DND-41 (cell line): ENCODE data around the gene MSMP.

Experiments used
- ATAC-seq: fragments of 200-7000 bp; cut with Tn5 transposase; 3 replicates; pipeline ENCODE4 v1.9.1; 2021; ENCODE audit warnings: low read depth; ENCODE audit not compliant: insufficient read depth
- DNase-seq: peaks from one replicate; pipeline ENCODE4 v3.0.0-alpha.2; 2020
- H2AFZ ChIP-seq: 2 replicates; pipeline ENCODE4 v1.6.0; 2012; ENCODE audit warnings: low read depth, low read length
- H3K27ac ChIP-seq: 2 replicates; pipeline ENCODE4 v1.5.1; 2012; ENCODE audit warnings: low read length, inconsistent platforms
- H3K27me3 ChIP-seq: fragments of 200-600 bp; sonication (generic); 2 replicates; pipeline ENCODE4 v1.6.0; 2012; ENCODE audit warnings: low read length, mild to moderate bottlenecking, inconsistent platforms; ENCODE audit not compliant: insufficient read depth, poor library complexity
- H3K36me3 ChIP-seq: 2 replicates; pipeline ENCODE4 v1.5.1; 2012; ENCODE audit warnings: low read length, inconsistent platforms; ENCODE audit not compliant: insufficient read depth
- H3K4me1 ChIP-seq: 2 replicates; pipeline ENCODE4 v1.5.1; 2012; ENCODE audit warnings: mild to moderate bottlenecking, low read length; ENCODE audit not compliant: insufficient read depth
- H3K4me2 ChIP-seq: 2 replicates; pipeline ENCODE4 v1.6.0; 2012; ENCODE audit warnings: mild to moderate bottlenecking, moderate library complexity, low read length, inconsistent platforms; ENCODE audit not compliant: insufficient read depth
- H3K4me3 ChIP-seq, 2 experiments: fragments of 200-600 bp in 1 of 2; shearing (Covaris generic) in 1 of 2; 2 replicates each; pipeline ENCODE4 v1.5.1; 2012 to 2016; ENCODE audit warnings: inconsistent platforms in 2 of 2, low read length in 2 of 2, mild to moderate bottlenecking in 2 of 2, low read depth in 1 of 2, moderate library complexity in 1 of 2
- H3K79me2 ChIP-seq: 2 replicates; pipeline ENCODE4 v1.6.0; 2012; ENCODE audit warnings: low read length, inconsistent platforms; ENCODE audit not compliant: insufficient read depth
- H3K9ac ChIP-seq: 2 replicates; pipeline ENCODE4 v1.6.0; 2012; ENCODE audit warnings: low read depth, mild to moderate bottlenecking, inconsistent platforms, low read length, moderate library complexity
- H3K9me3 ChIP-seq: 2 replicates; pipeline ENCODE4 v1.5.1; 2012; ENCODE audit warnings: low read length, moderate library complexity, mild to moderate bottlenecking, inconsistent platforms; ENCODE audit not compliant: insufficient read depth, severe bottlenecking
- H4K20me1 ChIP-seq: 2 replicates; pipeline ENCODE4 v1.6.0; 2012; ENCODE audit warnings: low read length; ENCODE audit not compliant: insufficient read depth
- EZH2 ChIP-seq: IDR thresholded peaks from 3 replicates; pipeline ENCODE4 v1.6.1; 2012; ENCODE audit warnings: borderline replicate concordance, low read depth, mild to moderate bottlenecking, moderate library complexity, low read length, inconsistent platforms; ENCODE audit not compliant: severe bottlenecking
- TF ChIP-seq, protein P1 (sequence below): IDR thresholded peaks from 2 replicates; pipeline ENCODE4 v1.5.1; 2012; ENCODE audit warnings: borderline replicate concordance, low read length, moderate library complexity, mild to moderate bottlenecking; ENCODE audit not compliant: poor library complexity, severe bottlenecking; ENCODE audit errors: extremely low read depth

MSMP gene

DNA sequence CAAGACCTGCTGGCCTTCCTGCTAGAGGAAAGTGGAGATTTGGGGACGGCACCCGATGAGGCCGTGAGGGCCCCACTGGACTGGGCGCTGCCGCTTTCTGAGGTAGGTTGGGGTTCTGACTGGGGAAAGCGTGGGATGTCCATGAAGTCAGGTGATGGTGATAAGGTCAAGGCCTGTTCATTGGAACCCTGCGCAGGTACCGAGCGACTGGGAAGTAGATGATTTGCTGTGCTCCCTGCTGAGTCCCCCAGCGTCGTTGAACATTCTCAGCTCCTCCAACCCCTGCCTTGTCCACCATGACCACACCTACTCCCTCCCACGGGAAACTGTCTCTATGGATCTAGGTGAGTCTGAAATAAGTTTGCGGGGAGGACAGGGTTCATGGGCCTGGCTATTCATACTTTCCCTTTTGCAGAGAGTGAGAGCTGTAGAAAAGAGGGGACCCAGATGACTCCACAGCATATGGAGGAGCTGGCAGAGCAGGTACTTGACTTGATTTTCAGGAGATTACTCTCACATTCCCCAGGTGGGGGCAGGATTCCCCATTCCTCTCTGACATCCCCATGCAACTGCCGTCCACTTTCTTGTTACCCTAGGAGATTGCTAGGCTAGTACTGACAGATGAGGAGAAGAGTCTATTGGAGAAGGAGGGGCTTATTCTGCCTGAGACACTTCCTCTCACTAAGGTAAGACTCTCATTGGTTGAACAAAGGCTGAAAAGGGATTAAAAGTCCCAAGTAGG lies 21.1 kb downstream of the MSMP start:
- Histone ChIP-seq H3K27me3 (no peaks in the 10 kb centered on the region), H2AFZ (peak overlapping the region; percentile 71), H3K9me3 (no peaks in the 10 kb centered on the region), H3K27ac (peak overlapping the region; percentile 76), H3K4me1 (peaks cover 50% of the 10 kb centered on the region), H3K36me3 (peaks cover 47% of the 10 kb centered on the region), H4K20me1 (peaks cover 27% of the 10 kb centered on the region), H3K9ac (peak overlapping the region; percentile 74), H3K4me3 (peak overlapping the region; percentile 94 to 95), H3K4me2 (peak overlapping the region; percentile 93), H3K79me2 (peaks cover 54% of the 10 kb centered on the region)
- no peak for TF ChIP-seq EZH2
- TF ChIP-seq, protein P1, sequence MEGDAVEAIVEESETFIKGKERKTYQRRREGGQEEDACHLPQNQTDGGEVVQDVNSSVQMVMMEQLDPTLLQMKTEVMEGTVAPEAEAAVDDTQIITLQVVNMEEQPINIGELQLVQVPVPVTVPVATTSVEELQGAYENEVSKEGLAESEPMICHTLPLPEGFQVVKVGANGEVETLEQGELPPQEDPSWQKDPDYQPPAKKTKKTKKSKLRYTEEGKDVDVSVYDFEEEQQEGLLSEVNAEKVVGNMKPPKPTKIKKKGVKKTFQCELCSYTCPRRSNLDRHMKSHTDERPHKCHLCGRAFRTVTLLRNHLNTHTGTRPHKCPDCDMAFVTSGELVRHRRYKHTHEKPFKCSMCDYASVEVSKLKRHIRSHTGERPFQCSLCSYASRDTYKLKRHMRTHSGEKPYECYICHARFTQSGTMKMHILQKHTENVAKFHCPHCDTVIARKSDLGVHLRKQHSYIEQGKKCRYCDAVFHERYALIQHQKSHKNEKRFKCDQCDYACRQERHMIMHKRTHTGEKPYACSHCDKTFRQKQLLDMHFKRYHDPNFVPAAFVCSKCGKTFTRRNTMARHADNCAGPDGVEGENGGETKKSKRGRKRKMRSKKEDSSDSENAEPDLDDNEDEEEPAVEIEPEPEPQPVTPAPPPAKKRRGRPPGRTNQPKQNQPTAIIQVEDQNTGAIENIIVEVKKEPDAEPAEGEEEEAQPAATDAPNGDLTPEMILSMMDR: peak; percentile 19
- no peak for DNase-seq
- ATAC-seq: no peak

DNA sequence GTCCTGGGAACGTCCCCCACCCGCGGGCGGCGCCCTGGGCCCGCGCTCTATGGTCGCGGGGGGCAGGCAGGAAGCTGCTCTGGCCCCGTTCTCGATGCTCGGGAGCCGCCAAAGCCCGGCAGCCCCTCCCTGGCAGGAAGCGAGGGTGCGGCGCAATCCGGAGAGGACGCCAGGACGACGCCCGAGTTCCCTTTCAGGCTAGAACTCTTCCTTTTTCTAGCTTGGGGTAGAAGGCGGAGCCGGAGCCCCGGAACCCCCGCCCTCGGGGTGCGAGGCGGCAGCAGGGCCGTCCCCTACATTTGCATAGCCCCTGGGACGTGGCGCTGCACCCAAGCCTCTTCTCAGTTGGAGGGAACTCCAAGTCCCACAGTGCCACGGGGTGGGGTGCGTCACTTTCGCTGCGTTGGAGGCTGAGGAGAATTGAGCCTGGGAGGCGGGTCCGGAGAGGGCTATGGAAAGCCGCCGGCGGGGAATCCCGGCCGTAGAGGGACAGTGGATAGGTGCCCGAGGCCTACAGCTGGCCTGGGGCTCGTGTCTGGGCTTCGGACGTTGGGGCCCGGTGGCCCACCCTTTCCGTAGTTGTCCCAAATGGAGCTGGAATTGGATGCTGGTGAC lies 21.8 kb downstream of the MSMP start, which contains the start of the genes CREB3 and TLN1:
Gene CREB3, plus strand, starts transcription at position 482 of the 615 bp plus-strand sequence. Its CDS starts 107 bp downstream, at position 589.
Gene TLN1, minus strand, starts transcription at position 11 of the 615 bp plus-strand sequence. CDS start 6,501 bp downstream, outside the sequence.
- Histone ChIP-seq H3K27me3 (no peaks in the 10 kb centered on the region), H3K4me2 (peak within 1 kb of the TSS; percentile 93), H3K79me2 (peaks cover 61% of the 10 kb centered on the region), H3K4me3 (peak within 1 kb of the TSS; percentile 94 to 95), H3K36me3 (peaks cover 47% of the 10 kb centered on the region), H3K9ac (peak within 1 kb of the TSS; percentile 74), H3K9me3 (no peaks in the 10 kb centered on the region), H3K4me1 (peaks cover 56% of the 10 kb centered on the region), H4K20me1 (peaks cover 34% of the 10 kb centered on the region), H3K27ac (peak within 1 kb of the TSS; percentile 76), H2AFZ (peak within 1 kb of the TSS; percentile 71)
- no peak for TF ChIP-seq EZH2
- TF ChIP-seq, protein P1: peak; percentile 39
- DNase-seq: peak; percentile 98
- ATAC-seq: peak; percentile 91

DNA sequence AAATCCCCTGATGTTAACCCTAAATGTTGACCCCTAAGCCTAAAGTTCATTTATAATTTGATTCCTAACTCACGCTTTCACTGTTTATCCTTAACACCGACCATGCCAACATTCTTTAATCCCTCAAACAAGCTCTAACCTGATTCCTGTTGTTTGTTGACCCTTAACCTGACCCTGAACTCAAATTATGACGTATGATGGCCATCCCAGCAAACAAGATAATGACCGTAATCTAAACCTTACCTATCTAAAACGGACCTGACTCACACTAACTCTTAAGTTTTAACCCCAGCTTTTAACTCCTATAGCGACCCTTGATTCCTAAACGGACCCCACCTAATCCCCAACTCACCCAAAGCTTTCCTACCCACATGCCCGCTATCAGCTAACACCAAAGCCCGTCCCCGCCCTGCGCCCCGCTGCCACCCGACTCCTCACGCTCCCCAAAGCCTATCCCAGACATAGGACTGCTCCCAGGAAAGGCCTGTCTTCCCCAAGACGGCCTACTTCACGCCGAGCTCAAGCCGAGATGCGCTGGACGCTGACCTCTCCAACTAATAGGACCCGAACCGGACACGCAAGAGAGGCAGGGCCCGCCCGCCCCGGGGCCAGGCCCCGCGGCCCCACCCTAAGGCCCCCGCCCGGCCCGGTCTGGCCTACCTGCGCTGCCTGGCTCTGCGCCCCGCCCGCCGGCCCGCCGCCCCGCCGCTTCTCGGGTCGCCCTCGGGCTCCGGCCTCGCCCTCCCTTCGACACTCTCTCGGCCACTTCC lies 22.5 kb downstream of the MSMP start:
- Histone ChIP-seq H2AFZ (peak overlapping the region; percentile 63), H3K27ac (peak overlapping the region; percentile 76)

More for the DNA sequence above, 22.5 kb downstream of the MSMP start:
- no peak for ATAC-seq
- peak overlapping the region; percentile 93 for H3K4me2 ChIP-seq
- H3K4me1 ChIP-seq: peaks cover 59% of the 10 kb centered on the region
- DNase-seq: no peak
- H3K9ac ChIP-seq: peak overlapping the region; percentile 74
- H4K20me1 ChIP-seq: peaks cover 41% of the 10 kb centered on the region
- H3K9me3 ChIP-seq: no peaks in the 10 kb centered on the region
- peaks cover 68% of the 10 kb centered on the region for H3K79me2 ChIP-seq
- H3K27me3 ChIP-seq: no peaks in the 10 kb centered on the region
- peaks cover 40% of the 10 kb centered on the region for H3K36me3 ChIP-seq
- peak overlapping the region; percentile 94 to 95; a peak in 3 of 4 replicates for H3K4me3 ChIP-seq
- TF ChIP-seq, protein P1: no peak
- TF ChIP-seq EZH2: no peak
